Natural killer cell (primary cell): ENCODE data around the gene TOGARAM2. TPM values are rescaled to one million over a fixed set of nuclear protein-coding genes. Genes with fewer than 3 reads are reported as not detected.
A peak's percentile ranks its signal among the peaks of the same experiment; 100 is the strongest.

Experiments
- ATAC-seq, 3 donors: fragments of 150-1000 bp in 2 of 3; fragments of 200-7000 bp in 1 of 3; cut with Tn5 transposase; 1 replicate in 1 of 3; 2 replicates in 2 of 3; pipeline ENCODE4 v1.10.0; 2021; ENCODE audit warnings: mild to moderate bottlenecking in 2 of 3, moderate library complexity in 2 of 3
- DNase-seq, 2 donors: peaks; one replicate each; pipeline versions ENCODE4 v3.0.0 to v3.0.0-alpha.2; 2013 to 2021; ENCODE audit warnings: mixed read lengths in 1 of 2
- H3K27ac ChIP-seq: one replicate; pipeline ENCODE4 v1.5.1; 2013; ENCODE audit warnings: mild to moderate bottlenecking, low read length
- H3K27me3 ChIP-seq: one replicate; pipeline ENCODE4 v1.6.1; 2013; ENCODE audit warnings: low read length; ENCODE audit not compliant: control insufficient read depth, insufficient read depth
- H3K36me3 ChIP-seq: one replicate; pipeline ENCODE4 v1.6.1; 2013; ENCODE audit warnings: low read length; ENCODE audit not compliant: control insufficient read depth, insufficient read depth
- H3K4me1 ChIP-seq: one replicate; pipeline ENCODE4 v1.6.1; 2013; ENCODE audit warnings: low read length; ENCODE audit not compliant: control insufficient read depth, insufficient read depth
- H3K4me3 ChIP-seq: one replicate; pipeline ENCODE4 v1.5.1; 2013; ENCODE audit warnings: low read length
- H3K9me3 ChIP-seq: one replicate; pipeline ENCODE4 v1.6.1; 2013; ENCODE audit warnings: low read length; ENCODE audit not compliant: control insufficient read depth, insufficient read depth
- H3K27ac Mint-ChIP-seq, 2 donors: one replicate each; pipeline ENCODE4 v1.8.0; 2022; ENCODE audit warnings: mild to moderate bottlenecking in 2 of 2, mixed read lengths in 2 of 2, moderate library complexity in 1 of 2
- H3K27me3 Mint-ChIP-seq, 2 donors: one replicate each; pipeline ENCODE4 v1.8.0; 2022; ENCODE audit warnings: low read depth in 2 of 2, mixed read lengths in 2 of 2
- H3K36me3 Mint-ChIP-seq: one replicate; pipeline ENCODE4 v1.8.0; 2022; ENCODE audit warnings: mixed read lengths
- H3K4me1 Mint-ChIP-seq, 2 donors: one replicate each; pipeline ENCODE4 v1.8.0; 2022; ENCODE audit warnings: mixed read lengths in 2 of 2
- H3K4me3 Mint-ChIP-seq: one replicate; pipeline ENCODE4 v1.8.0; 2022; ENCODE audit warnings: mild to moderate bottlenecking, moderate library complexity, mixed read lengths
- H3K9me3 Mint-ChIP-seq, 2 donors: one replicate each; pipeline ENCODE4 v1.8.0; 2022; ENCODE audit warnings: mixed read lengths in 2 of 2
- CTCF ChIP-seq: fragments of 200-600 bp; IDR thresholded peaks from one replicate; pipeline ENCODE4 v1.8.0; 2022; ENCODE audit warnings: antibody characterized with exemption
- WGBS: methylation state at CpG from one replicate; pipeline ENCODE4 v1.1.7; 2013; ENCODE audit warnings: missing lambda C conversion rate; ENCODE audit not compliant: insufficient coverage; 5-methylcytosine and 5-hydroxymethylcytosine counted together
- intact Hi-C: fragments of 100-400 bp; cut with micrococcal nuclease; formaldehyde crosslinking; loops from one replicate; pipeline ENCODE4 v1.14.2; 2022
- total RNA-seq, 4 donors: library from RNA; stranded (reverse); fragments of 120-200 nt in 1 of 4; gene quantifications; one replicate each; pipeline versions ENCODE4 v1.2.3 to v1.2.4, GENCODE V29; 2013 to 2022

The TOGARAM2 gene
- total RNA-seq, 3 donors from 2014 or later (not counting 1 experiment from before 2014, with no cell fraction given), result 25.9 to 53.2 (median 30.8) TPM

- no peaks in the 10 kb centered on the region for H3K36me3 Mint-ChIP-seq
- Histone ChIP-seq H3K4me1 (peaks cover 44% of the 10 kb centered on the region), H3K27me3 (no peaks in the 10 kb centered on the region), H3K4me3 (no peak overlapping the region), H3K36me3 (no peaks in the 10 kb centered on the region), H3K27ac (no peak overlapping the region), H3K9me3 (no peaks in the 10 kb centered on the region)
- intact Hi-C loops, result no loop called here
- no peak overlapping the region for H3K4me3 Mint-ChIP-seq
- ATAC-seq (no peak), DNase-seq (no peak)
- H3K27me3 Mint-ChIP-seq, result no peaks in the 10 kb centered on the region
- H3K9me3 Mint-ChIP-seq, result no peaks in the 10 kb centered on the region
- TF ChIP-seq CTCF, result no peak
- H3K4me1 Mint-ChIP-seq, result peaks cover 36 to 40% of the 10 kb centered on the region in 2 donors
- no peak overlapping the region for H3K27ac Mint-ChIP-seq
- 96% methylated on average over 12 of the region's 12 CpGs for WGBS
These were observed 25.2 kb downstream of the TOGARAM2 start for GRCh38 chr2:29006092-29006979.

GRCh38 chr2:29006980-29007301 is 25.8 kb downstream of the TOGARAM2 start:
- Mint-ChIP-seq H3K27me3 (no peaks in the 10 kb centered on the region), H3K36me3 (no peaks in the 10 kb centered on the region), H3K4me1 (peaks cover 37 to 40% of the 10 kb centered on the region in 2 donors), H3K9me3 (no peaks in the 10 kb centered on the region), H3K4me3 (no peak overlapping the region), H3K27ac (no peak overlapping the region)
- Histone ChIP-seq H3K27me3 (no peaks in the 10 kb centered on the region), H3K27ac (no peak overlapping the region), H3K36me3 (no peaks in the 10 kb centered on the region), H3K4me3 (no peak overlapping the region), H3K9me3 (no peaks in the 10 kb centered on the region), H3K4me1 (peaks cover 44% of the 10 kb centered on the region)
- ATAC-seq (no peak), DNase-seq (no peak)
- 90% methylated on average over 2 of the region's 2 CpGs for WGBS
- TF ChIP-seq CTCF, result no peak
- intact Hi-C loops, result no loop called here

- 61% methylated on average over 9 of the region's 9 CpGs for WGBS
- Histone ChIP-seq H3K4me3 (no peak overlapping the region), H3K27ac (peak overlapping the region; percentile 100), H3K27me3 (no peaks in the 10 kb centered on the region), H3K9me3 (no peaks in the 10 kb centered on the region), H3K36me3 (no peaks in the 10 kb centered on the region), H3K4me1 (peaks cover 62% of the 10 kb centered on the region)
- Mint-ChIP-seq H3K4me3 (peak overlapping the region; percentile 52), H3K4me1 (peaks cover 51 to 58% of the 10 kb centered on the region in 2 donors), H3K27ac (peak overlapping the region; percentile 100), H3K27me3 (no peaks in the 10 kb centered on the region), H3K9me3 (no peaks in the 10 kb centered on the region), H3K36me3 (no peaks in the 10 kb centered on the region)
- DNase-seq, result no peak
- no peak for ATAC-seq
- no peak for TF ChIP-seq CTCF
- intact Hi-C loops, result no loop called here
These were observed 28.2 kb downstream of the TOGARAM2 start for GRCh38 chr2:29009270-29009669.
